Parathyroid adenoma (tissue), 2 donors: ENCODE results near the gene PPIE.
"Not testable (repeated sequence)": the region's sequence is repeated elsewhere in the genome, so short reads cannot be mapped to it uniquely, and the experiment has no call there.

ENCODE experiments used
- H2AFZ ChIP-seq: fragments of 300-600 bp; sonication (generic); one replicate; pipeline ENCODE4 v1.7.0; 2017; ENCODE audit warnings: antibody characterized with exemption, mild to moderate bottlenecking
- H3K27ac ChIP-seq: fragments of 300-600 bp; sonication (generic); one replicate; pipeline ENCODE4 v1.7.0; 2017
- H3K27me3 ChIP-seq: fragments of 300-600 bp; sonication (generic); one replicate; pipeline ENCODE4 v1.7.0; 2017; ENCODE audit warnings: low read length; ENCODE audit not compliant: control insufficient read depth, insufficient read depth
- H3K36me3 ChIP-seq: fragments of 300-600 bp; sonication (generic); one replicate; pipeline ENCODE4 v1.7.0; 2017; ENCODE audit warnings: low read length; ENCODE audit not compliant: control insufficient read depth, insufficient read depth
- H3K4me1 ChIP-seq: fragments of 300-600 bp; sonication (generic); one replicate; pipeline ENCODE4 v1.7.0; 2017; ENCODE audit warnings: control low read depth
- H3K4me2 ChIP-seq: fragments of 300-600 bp; sonication (generic); one replicate; pipeline ENCODE4 v1.7.0; 2017; ENCODE audit warnings: low read length
- H3K4me3 ChIP-seq: fragments of 300-600 bp; sonication (generic); one replicate; pipeline ENCODE4 v1.7.0; 2017; ENCODE audit warnings: low read depth, low read length
- H3K79me2 ChIP-seq: fragments of 300-600 bp; sonication (generic); one replicate; pipeline ENCODE4 v1.7.0; 2017; ENCODE audit warnings: control low read depth
- H3K9ac ChIP-seq: fragments of 300-600 bp; sonication (generic); one replicate; pipeline ENCODE4 v1.7.0; 2017; ENCODE audit warnings: mild to moderate bottlenecking
- H3K9me3 ChIP-seq: fragments of 300-600 bp; sonication (generic); one replicate; pipeline ENCODE4 v1.7.0; 2017; ENCODE audit warnings: low read length; ENCODE audit not compliant: control insufficient read depth
- CTCF ChIP-seq: fragments of 300-600 bp; sonication (generic); IDR thresholded peaks from one replicate; pipeline ENCODE4 v1.7.0; 2017; ENCODE audit warnings: antibody characterized with exemption, mild to moderate bottlenecking
- donor health status: primary hyperparathyroidism.

The PPIE gene

GRCh38 chr1:39791838-39792237 is 53.2 kb downstream of the PPIE start:
- Histone ChIP-seq H3K4me2 (no peak overlapping the region), H3K9me3 (no peaks in the 10 kb centered on the region), H2AFZ (no peak overlapping the region), H3K27ac (no peak overlapping the region), H3K4me3 (no peak overlapping the region), H3K79me2 (no peaks in the 10 kb centered on the region), H3K9ac (no peak overlapping the region), H3K36me3 (no peaks in the 10 kb centered on the region), H3K4me1 (no peaks in the 10 kb centered on the region), H3K27me3 (peaks cover 2% of the 10 kb centered on the region)
- no peak for TF ChIP-seq CTCF

GRCh38 chr1:39795651-39796050 is 57.0 kb downstream of the PPIE start:
- Histone ChIP-seq H3K4me2 (no peak overlapping the region), H2AFZ (no peak overlapping the region), H3K27me3 (peaks cover 2% of the 10 kb centered on the region), H3K36me3 (no peaks in the 10 kb centered on the region), H3K4me3 (no peak overlapping the region), H3K4me1 (no peaks in the 10 kb centered on the region), H3K79me2 (no peaks in the 10 kb centered on the region), H3K9ac (no peak overlapping the region), H3K9me3 (no peaks in the 10 kb centered on the region), H3K27ac (no peak overlapping the region)
- no peak for TF ChIP-seq CTCF

GRCh38 chr1:39798859-39799769 is 60.4 kb downstream of the PPIE start:
- not testable (repeated sequence) for H3K4me1 ChIP-seq, H3K27ac ChIP-seq, H3K4me2 ChIP-seq, H3K4me3 ChIP-seq, H3K9ac ChIP-seq, H3K27me3 ChIP-seq, H3K36me3 ChIP-seq, H3K79me2 ChIP-seq, H3K9me3 ChIP-seq
- peak overlapping the region; percentile 66 for H2AFZ ChIP-seq

GRCh38 chr1:39799770-39800470 is 61.2 kb downstream of the PPIE start:
- Histone ChIP-seq H3K4me1 (no peaks in the 10 kb centered on the region), H3K4me2 (no peak overlapping the region), H3K36me3 (no peaks in the 10 kb centered on the region), H3K4me3 (no peak overlapping the region), H3K27ac (no peak overlapping the region), H3K9ac (no peak overlapping the region), H2AFZ (no peak overlapping the region), H3K27me3 (no peaks in the 10 kb centered on the region), H3K79me2 (no peaks in the 10 kb centered on the region), H3K9me3 (no peaks in the 10 kb centered on the region)
- TF ChIP-seq CTCF, result peak; percentile 53

GRCh38 chr1:39800471-39800835 is 61.8 kb downstream of the PPIE start:
- Histone ChIP-seq H2AFZ (no peak overlapping the region), H3K4me1 (no peaks in the 10 kb centered on the region), H3K9me3 (no peaks in the 10 kb centered on the region), H3K27ac (no peak overlapping the region), H3K4me2 (no peak overlapping the region), H3K79me2 (no peaks in the 10 kb centered on the region), H3K36me3 (no peaks in the 10 kb centered on the region), H3K4me3 (no peak overlapping the region), H3K9ac (no peak overlapping the region), H3K27me3 (no peaks in the 10 kb centered on the region)
- no peak for TF ChIP-seq CTCF
